WTC11 (cell line): ENCODE measurements around the gene GDPGP1. TPM values are rescaled to one million over a fixed set of nuclear protein-coding genes. Genes with fewer than 3 reads are reported as not detected.

Source experiments
- ATAC-seq: fragments of 200-7000 bp; cut with Tn5 transposase; 2 replicates; pipeline ENCODE4 v1.10.0; 2021; ENCODE audit warnings: mild to moderate bottlenecking, moderate library complexity
- CTCF ChIA-PET: fragments of 300-600 bp; sonication (Branson Sonifier 250); formaldehyde crosslinking; loops from one replicate; lab custom pipeline; 2021; ENCODE audit warnings: antibody characterized with exemption; lab: Charles Lee
- POLR2A ChIA-PET: fragments of 350-600 bp; sonication (Branson Sonifier 250); formaldehyde crosslinking; loops from one replicate; lab custom pipeline; 2021; ENCODE audit warnings: antibody characterized with exemption; lab: Charles Lee
- DNase-seq: peaks from one replicate; pipeline ENCODE4 v3.0.0; 2021; ENCODE audit warnings: low spot score
- H3K27ac Mint-ChIP-seq: 2 replicates; pipeline ENCODE4 v1.8.0; 2021; ENCODE audit warnings: mixed read lengths
- H3K27me3 Mint-ChIP-seq: 2 replicates; pipeline ENCODE4 v1.8.0; 2021; ENCODE audit warnings: low read depth, mild to moderate bottlenecking, moderate library complexity, mixed read lengths
- H3K36me3 Mint-ChIP-seq: 2 replicates; pipeline ENCODE4 v1.8.0; 2021; ENCODE audit warnings: mixed read lengths
- H3K4me1 Mint-ChIP-seq: 2 replicates; pipeline ENCODE4 v1.8.0; 2022; ENCODE audit warnings: mixed read lengths
- H3K4me3 Mint-ChIP-seq: 2 replicates; pipeline ENCODE4 v1.8.0; 2021; ENCODE audit warnings: mild to moderate bottlenecking, moderate library complexity, mixed read lengths
- H3K9me3 Mint-ChIP-seq: 2 replicates; pipeline ENCODE4 v1.8.0; 2021; ENCODE audit warnings: mixed read lengths
- E2F1 ChIP-seq: sonication (generic); formaldehyde crosslinking; IDR thresholded peaks from 2 replicates; pipeline ENCODE4 v1.8.0; 2022; ENCODE audit warnings: mild to moderate bottlenecking, missing genetic modification reagents
- E2F4 ChIP-seq: sonication (generic); formaldehyde crosslinking; IDR thresholded peaks from 2 replicates; pipeline ENCODE4 v1.8.1; 2022; ENCODE audit warnings: low read depth, mild to moderate bottlenecking, moderate library complexity, missing genetic modification reagents, borderline replicate concordance
- E2F5 ChIP-seq: sonication (generic); formaldehyde crosslinking; IDR thresholded peaks from 2 replicates; pipeline ENCODE4 v1.8.1; 2022; ENCODE audit warnings: mild to moderate bottlenecking, moderate library complexity, missing genetic modification reagents
- GABPB1 ChIP-seq: sonication (generic); formaldehyde crosslinking; IDR thresholded peaks from 2 replicates; pipeline ENCODE4 v1.8.1; 2023; ENCODE audit warnings: mild to moderate bottlenecking, missing genetic modification reagents
- GRHL2 ChIP-seq: fragments of 250-450 bp; sonication (Bioruptor Pico); IDR thresholded peaks from 2 replicates; pipeline ENCODE4 v1.8.0; 2022; ENCODE audit warnings: mild to moderate bottlenecking, moderate library complexity; ENCODE audit not compliant: insufficient replicate concordance, severe bottlenecking
- HMGXB4 ChIP-seq: sonication (generic); formaldehyde crosslinking; IDR thresholded peaks from 2 replicates; pipeline ENCODE4 v1.8.1; 2023; ENCODE audit warnings: mild to moderate bottlenecking, moderate library complexity, missing genetic modification reagents
- IRF2 ChIP-seq: sonication (generic); formaldehyde crosslinking; IDR thresholded peaks from 2 replicates; pipeline ENCODE4 v1.8.0; 2022; ENCODE audit warnings: low read depth, missing genetic modification reagents, borderline replicate concordance
- KAT7 ChIP-seq: sonication (generic); formaldehyde crosslinking; IDR thresholded peaks from 2 replicates; pipeline ENCODE4 v1.8.1; 2023; ENCODE audit warnings: missing genetic modification reagents, mild to moderate bottlenecking, borderline replicate concordance
- MXD4 ChIP-seq: fragments of 250-450 bp; sonication (Bioruptor Pico); IDR thresholded peaks from 2 replicates; pipeline ENCODE4 v1.8.0; 2021; ENCODE audit warnings: mild to moderate bottlenecking, moderate library complexity, borderline replicate concordance
- NFYB ChIP-seq: sonication (generic); formaldehyde crosslinking; conservative IDR thresholded peaks from 2 replicates; pipeline ENCODE4 v1.8.0; 2022; ENCODE audit warnings: low read depth, missing genetic modification reagents
- NR2C2 ChIP-seq: sonication (generic); formaldehyde crosslinking; IDR thresholded peaks from 2 replicates; pipeline ENCODE4 v1.8.0; 2022; ENCODE audit warnings: mild to moderate bottlenecking, missing genetic modification reagents
- NR3C1 ChIP-seq: sonication (generic); formaldehyde crosslinking; conservative IDR thresholded peaks from 2 replicates; pipeline ENCODE4 v1.8.1; 2023; ENCODE audit warnings: low read depth, mild to moderate bottlenecking, missing genetic modification reagents
- OVOL2 ChIP-seq: fragments of 250-450 bp; sonication (Bioruptor Pico); IDR thresholded peaks from 2 replicates; pipeline ENCODE4 v1.9.0; 2021; ENCODE audit warnings: mild to moderate bottlenecking, borderline replicate concordance
- PRDM15 ChIP-seq: sonication (generic); formaldehyde crosslinking; IDR thresholded peaks from 2 replicates; pipeline ENCODE4 v1.8.0; 2022; ENCODE audit warnings: missing genetic modification reagents
- RORB ChIP-seq: fragments of 250-450 bp; sonication (Bioruptor Pico); IDR thresholded peaks from 2 replicates; pipeline ENCODE4 v1.9.0; 2021; ENCODE audit warnings: mild to moderate bottlenecking
- SOX15 ChIP-seq: fragments of 250-450 bp; sonication (Bioruptor Pico); IDR thresholded peaks from 2 replicates; pipeline ENCODE4 v1.9.0; 2021; ENCODE audit warnings: mild to moderate bottlenecking
- TP53 ChIP-seq: sonication (generic); formaldehyde crosslinking; IDR thresholded peaks from 2 replicates; pipeline ENCODE4 v1.8.1; 2023; ENCODE audit warnings: mild to moderate bottlenecking, missing genetic modification reagents
- USF2 ChIP-seq: sonication (generic); formaldehyde crosslinking; IDR thresholded peaks from 2 replicates; pipeline ENCODE4 v1.8.1; 2023; ENCODE audit warnings: mild to moderate bottlenecking, missing genetic modification reagents, moderate library complexity
- ZBTB21 ChIP-seq: sonication (generic); formaldehyde crosslinking; IDR thresholded peaks from 2 replicates; pipeline ENCODE4 v1.8.1; 2023; ENCODE audit warnings: mild to moderate bottlenecking, missing genetic modification reagents, borderline replicate concordance
- ZBTB43 ChIP-seq: sonication (generic); formaldehyde crosslinking; IDR thresholded peaks from 2 replicates; pipeline ENCODE4 v1.8.1; 2023; ENCODE audit warnings: mild to moderate bottlenecking, missing genetic modification reagents
- ZMAT4 ChIP-seq: fragments of 250-450 bp; sonication (Bioruptor Pico); IDR thresholded peaks from 2 replicates; pipeline ENCODE4 v1.9.0; 2021; ENCODE audit warnings: mild to moderate bottlenecking
- ZNF138 ChIP-seq: sonication (generic); formaldehyde crosslinking; conservative IDR thresholded peaks from 2 replicates; pipeline ENCODE4 v1.8.1; 2022; ENCODE audit warnings: mild to moderate bottlenecking, moderate library complexity, missing genetic modification reagents
- ZNF671 ChIP-seq: fragments of 250-450 bp; sonication (Bioruptor Pico); IDR thresholded peaks from 2 replicates; pipeline ENCODE4 v1.8.0; 2021; ENCODE audit warnings: mild to moderate bottlenecking
- total RNA-seq: library from RNA; stranded (reverse); gene quantifications from 3 replicates; pipeline ENCODE4 v1.2.3, GENCODE V29; 2021

GDPGP1 gene
- total RNA-seq, 1 experiment from 2014 or later: 2.6 TPM

GRCh38 chr15:90268415-90268814, 34.4 kb downstream of the GDPGP1 start:
- Mint-ChIP-seq H3K36me3 (peaks cover 47% of the 10 kb centered on the region), H3K27ac (peak overlapping the region; percentile 80), H3K4me3 (peak overlapping the region; percentile 95), H3K9me3 (no peaks in the 10 kb centered on the region), H3K4me1 (peaks cover 40% of the 10 kb centered on the region), H3K27me3 (no peaks in the 10 kb centered on the region)
- POLR2A ChIA-PET: interaction anchor here (0.5 kb wide), 1 partner anchor 54 kb away, joined by 3 read pairs; no protein-coding TSS in a partner anchor
- CTCF ChIA-PET: interaction anchor here (0.6 to 1.8 kb wide), 10 partner anchors 13 to 666 kb away, joined by 3 to 9 read pairs (median 4); partner anchors contain the start of genes CIB1 and UNC45A
- TF ChIP-seq USF2 (no peak), ZBTB43 (CRISPR knock-in tag) (no peak), NFYB (CRISPR knock-in tag) (no peak), E2F1 (CRISPR knock-in tag) (no peak), GRHL2 (CRISPR knock-in tag) (no peak), E2F5 (CRISPR knock-in tag) (no peak), ZBTB21 (CRISPR knock-in tag) (no peak), OVOL2 (no peak), NR2C2 (CRISPR knock-in tag) (no peak), E2F4 (CRISPR knock-in tag) (no peak), SOX15 (CRISPR knock-in tag) (no peak), HMGXB4 (no peak), GABPB1 (CRISPR knock-in tag) (no peak), ZMAT4 (CRISPR knock-in tag) (no peak), ZNF138 (no peak)
- ATAC-seq (no peak), DNase-seq (no peak)

GRCh38 chr15:90270502-90271150, 36.6 kb downstream of the GDPGP1 start:
- Mint-ChIP-seq H3K4me3 (no peak overlapping the region), H3K9me3 (no peaks in the 10 kb centered on the region), H3K36me3 (peaks cover 47% of the 10 kb centered on the region), H3K4me1 (peaks cover 29% of the 10 kb centered on the region), H3K27ac (peak overlapping the region; percentile 37), H3K27me3 (no peaks in the 10 kb centered on the region; the same call in 1 of the 2 replicates)
- ATAC-seq (no peak), DNase-seq (no peak)
- POLR2A ChIA-PET: no interaction called here
- CTCF ChIA-PET: interaction anchor here (1.4 kb wide), 1 partner anchor 23 kb away, joined by 4 read pairs; no protein-coding TSS in a partner anchor
- no peak for TF ChIP-seq TP53 (CRISPR knock-in tag)
- TF ChIP-seq GRHL2 (CRISPR knock-in tag): no peak
- no peak for TF ChIP-seq NFYB (CRISPR knock-in tag)
- TF ChIP-seq IRF2 (CRISPR knock-in tag): no peak
- no peak for TF ChIP-seq ZNF138
- TF ChIP-seq KAT7 (CRISPR knock-in tag): no peak
- TF ChIP-seq ZNF671 (CRISPR knock-in tag): no peak
- no peak for TF ChIP-seq MXD4 (CRISPR knock-in tag)
- TF ChIP-seq RORB: no peak
- TF ChIP-seq PRDM15: no peak
- no peak for TF ChIP-seq NR3C1 (CRISPR knock-in tag)
